GM19468 (cell line): ENCODE data around the gene EBI3.
"Not testable (repeated sequence)": the region's sequence is repeated elsewhere in the genome, so short reads cannot be mapped to it uniquely, and the experiment has no call there.

ENCODE experiments used
- ATAC-seq: cut with Tn5 transposase; IDR thresholded peaks from one replicate; pipeline ENCODE4 v1.9.1; 2021; ENCODE audit warnings: mild to moderate bottlenecking, moderate library complexity, moderate number of reproducible peaks; ENCODE audit not compliant: unreplicated experiment; ENCODE audit errors: extremely low read depth

EBI3 gene

DNA sequence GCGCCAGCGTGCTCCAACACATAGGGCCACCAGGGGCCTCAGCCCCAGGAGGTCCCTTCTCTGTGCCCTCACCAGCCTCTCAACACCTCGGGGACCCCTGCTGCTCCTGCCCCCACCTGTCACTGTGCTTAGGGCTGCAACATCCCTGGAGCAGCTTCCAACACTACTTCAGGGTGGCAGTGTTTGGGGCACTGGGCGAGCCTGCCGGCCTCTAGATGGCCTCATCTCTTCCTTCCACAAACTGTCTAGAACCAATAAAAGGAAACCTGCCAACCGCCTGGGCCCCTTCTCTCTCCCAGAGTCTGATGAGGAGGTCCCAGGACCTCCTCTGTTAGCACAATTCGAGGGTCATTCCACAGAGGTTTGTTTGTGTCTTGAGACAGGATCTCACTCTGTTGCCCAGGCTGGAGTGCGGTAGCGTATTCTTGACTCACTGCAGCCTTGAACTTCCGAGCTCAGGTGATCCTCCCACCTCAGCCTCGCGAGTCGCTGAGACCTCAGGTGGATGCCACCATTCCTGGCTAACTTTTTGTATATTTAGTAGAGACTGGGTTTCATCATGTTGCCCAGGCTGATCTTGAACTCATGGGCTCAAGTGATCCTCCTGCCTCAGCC lies 39.6 kb downstream of the EBI3 start:
- ATAC-seq = no peak

- ATAC-seq = no peak
Observed at GRCh38 chr19:4272894-4273293, 43.6 kb downstream of the EBI3 start.

GRCh38 chr19:4274321-4274686 lies 45.0 kb downstream of the EBI3 start:
- ATAC-seq = not testable (repeated sequence)

DNA sequence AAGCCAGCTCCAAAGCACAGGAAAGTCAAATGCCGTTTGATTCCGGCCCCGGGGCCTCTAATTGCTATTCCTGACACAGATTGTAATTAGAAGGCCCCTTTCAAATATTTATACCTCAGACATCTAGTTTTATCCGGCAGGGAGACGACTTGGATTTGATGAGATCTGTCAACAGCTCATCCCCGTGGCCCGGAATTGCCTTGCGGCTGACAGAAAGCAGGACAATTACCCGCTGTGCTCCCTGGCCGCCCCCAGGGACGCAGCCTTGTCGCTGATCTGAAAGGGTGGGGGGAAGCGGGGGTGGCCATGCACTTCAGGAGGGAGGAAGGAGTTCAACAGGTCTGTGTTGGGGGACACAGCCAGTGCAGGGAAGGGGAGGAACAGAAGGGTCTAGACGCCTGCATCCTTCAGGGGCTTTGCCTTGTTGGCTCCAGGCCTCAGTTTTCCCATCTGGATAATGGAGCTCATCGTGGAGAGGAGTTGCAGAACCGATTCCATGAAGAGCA lies 47.9 kb downstream of the EBI3 start:
- ATAC-seq = no peak

GRCh38 chr19:4278010-4278409 lies 48.7 kb downstream of the EBI3 start:
- ATAC-seq = no peak

GRCh38 chr19:4278419-4279266 lies 49.3 kb downstream of the EBI3 start, which contains the start of gene SHD:
SHD (plus strand) TSS chr19:4279266; CDS start chr19:4280064, 798 bp downstream.
- no peak for ATAC-seq

- no peak for ATAC-seq
Observed at GRCh38 chr19:4279267-4279529, 49.9 kb downstream of the EBI3 start.

GRCh38 chr19:4279530-4280422 lies 50.5 kb downstream of the EBI3 start:
- no peak for ATAC-seq

- ATAC-seq = no peak
Observed at GRCh38 chr19:4284176-4284958, 55.0 kb downstream of the EBI3 start.

GRCh38 chr19:4284974-4285373 lies 55.7 kb downstream of the EBI3 start:
- ATAC-seq = no peak

DNA sequence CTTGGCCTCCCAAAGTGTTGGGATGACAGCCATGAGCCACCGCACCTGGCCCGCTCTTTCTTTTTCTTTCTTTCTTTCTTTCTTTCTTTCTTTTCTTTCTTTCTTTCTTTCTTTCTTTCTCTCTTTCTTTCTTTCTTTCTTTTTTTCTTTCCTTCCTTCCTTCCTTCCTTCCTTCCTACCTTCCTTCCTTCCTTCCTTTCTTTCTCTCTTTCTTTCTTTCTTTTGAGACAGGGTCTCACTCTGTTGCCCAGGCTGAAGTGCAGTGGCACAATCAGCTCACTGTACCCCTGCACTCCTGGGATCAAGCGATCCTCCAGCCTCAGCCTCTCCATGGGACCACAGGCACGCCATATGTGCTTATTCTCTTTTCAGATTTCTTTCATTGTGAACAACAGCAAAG lies 56.8 kb downstream of the EBI3 start:
- ATAC-seq = not testable (repeated sequence)
